ENCODE measurements around the gene PTPRN2. TPM values are rescaled to one million over a fixed set of nuclear protein-coding genes. Genes with fewer than 3 reads are reported as not detected.

The PTPRN2 gene
- total RNA-seq, 1 experiment from 2014 or later, result 2.1 TPM

GRCh38 chr7:157976406-157976805 is 611.2 kb downstream of the PTPRN2 start:
- H3K9me3 ChIP-seq (ENCODE audit: control insufficient read depth in 1 of 2, insufficient read depth in 1 of 2, low read depth in 1 of 2, low read length in 2 of 2), result no peaks in the 10 kb centered on the region
- no peaks in the 10 kb centered on the region; the same call in 1 of the 2 replicates for H3K27me3 ChIP-seq (ENCODE audit: insufficient read depth, low read length)
- RAD21 ChIA-PET (ENCODE audit: low non-redundant PET in 1 of 2, low total read pairs in 2 of 2, uncharacterized antibody in 2 of 2, unreplicated experiment in 2 of 2), result no interaction called here
- intact Hi-C loops (cut with micrococcal nuclease), result loop anchor here (10.0 kb wide), 1 partner anchor 378 kb away; no protein-coding TSS in a partner anchor
- H3K9me2 ChIP-seq (ENCODE audit: insufficient read depth), result no peaks in the 10 kb centered on the region
- no peak overlapping the region for H3K4me3 ChIP-seq (replicated peaks in 1 of 2; ENCODE audit: low read depth in 1 of 2, low read length in 2 of 2)
- H3K27ac ChIP-seq (ENCODE audit: low read depth, low read length), result no peak overlapping the region
- no peaks in the 10 kb centered on the region for H3K36me3 ChIP-seq (ENCODE audit: control insufficient read depth in 1 of 2, insufficient read depth in 2 of 2, low read length in 2 of 2)
- TF ChIP-seq MAX (IDR thresholded peaks at IDR 0.05) (no peak), CTCF (IDR thresholded peaks at IDR 0.05 in 2 of 3, conservative IDR thresholded peaks at IDR 0.05 in 1 of 3; ENCODE audit: borderline replicate concordance in 1 of 3, insufficient read depth in 1 of 3, low read depth in 2 of 3, low read length in 2 of 3) (no peak), SIN3A (IDR thresholded peaks at IDR 0.05; ENCODE audit: low read depth) (no peak), ZNF274 (IDR thresholded peaks at IDR 0.05; ENCODE audit: low read depth, low read length) (no peak), CBX3 (IDR thresholded peaks at IDR 0.05; ENCODE audit: low read depth) (no peak), CEBPB (IDR thresholded peaks at IDR 0.05; ENCODE audit: low read depth) (no peak), YY1 (IDR thresholded peaks at IDR 0.05; ENCODE audit: extremely low read depth, insufficient replicate concordance, low read depth, low read length) (no peak), FOSL1 (IDR thresholded peaks at IDR 0.05; ENCODE audit: low read depth) (no peak), EGR1 (IDR thresholded peaks at IDR 0.05; ENCODE audit: low read depth) (no peak), ELF1 (IDR thresholded peaks at IDR 0.05; ENCODE audit: borderline replicate concordance, low read depth) (no peak), EZH2 (IDR thresholded peaks at IDR 0.05) (no peak), SP1 (IDR thresholded peaks at IDR 0.05; ENCODE audit: low read depth) (no peak), JUND (IDR thresholded peaks at IDR 0.05) (no peak), REST (IDR thresholded peaks at IDR 0.05; ENCODE audit: low read depth) (no peak), ATF3 (IDR thresholded peaks at IDR 0.05) (no peak), ZFX (IDR thresholded peaks at IDR 0.05) (no peak), POLR2AphosphoS5 (IDR thresholded peaks at IDR 0.05; ENCODE audit: low read depth, low read length) (no peak), EZH2phosphoT487 (IDR thresholded peaks at IDR 0.05; ENCODE audit: borderline replicate concordance) (no peak), SRF (IDR thresholded peaks at IDR 0.05; ENCODE audit: low read depth) (no peak)
- H3K4me1 ChIP-seq (ENCODE audit: control insufficient read depth in 1 of 2, insufficient read depth in 2 of 2, low read length in 2 of 2), result no peaks in the 10 kb centered on the region
- POLR2A ChIA-PET, result no interaction called here
- H4K20me1 ChIP-seq (ENCODE audit: insufficient read depth), result no peaks in the 10 kb centered on the region
- no peak overlapping the region for H3K9ac ChIP-seq (ENCODE audit: low read length)
- no peak overlapping the region for H2AFZ ChIP-seq (ENCODE audit: low read depth, low read length, poor library complexity, severe bottlenecking)
- no peak for DNase-seq (ENCODE audit: low read depth, low spot score)
- no peaks in the 10 kb centered on the region for H3K79me2 ChIP-seq (ENCODE audit: insufficient read depth, low read length)
- no peak for ATAC-seq
- no peak overlapping the region for H3K4me2 ChIP-seq (ENCODE audit: low read length)
- CTCF ChIA-PET, result no interaction called here
- no TSS peak for BruUV-seq (replicated peaks)
